Measurements from ENCODE around the gene NLRX1.

- no peak for TF ChIP-seq CTCF (IDR thresholded peaks at IDR 0.05; ENCODE audit: insufficient read depth, low read length, poor library complexity, severe bottlenecking)
- no peak for TF ChIP-seq EZH2phosphoT487 (conservative IDR thresholded peaks at IDR 0.05; ENCODE audit: low read length)
Measured at GRCh38 chr11:119179342-119179741, 10.8 kb downstream of the NLRX1 start.

Measured in SU-DHL-6 (cell line).